Measurements from ENCODE around the gene DDX28. TPM values are rescaled to one million over a fixed set of nuclear protein-coding genes. Genes with fewer than 3 reads are reported as not detected.

The DDX28 gene
- total RNA-seq, 4 donors from 2014 or later: 6.4 to 13.5 (median 6.8) TPM

DNA sequence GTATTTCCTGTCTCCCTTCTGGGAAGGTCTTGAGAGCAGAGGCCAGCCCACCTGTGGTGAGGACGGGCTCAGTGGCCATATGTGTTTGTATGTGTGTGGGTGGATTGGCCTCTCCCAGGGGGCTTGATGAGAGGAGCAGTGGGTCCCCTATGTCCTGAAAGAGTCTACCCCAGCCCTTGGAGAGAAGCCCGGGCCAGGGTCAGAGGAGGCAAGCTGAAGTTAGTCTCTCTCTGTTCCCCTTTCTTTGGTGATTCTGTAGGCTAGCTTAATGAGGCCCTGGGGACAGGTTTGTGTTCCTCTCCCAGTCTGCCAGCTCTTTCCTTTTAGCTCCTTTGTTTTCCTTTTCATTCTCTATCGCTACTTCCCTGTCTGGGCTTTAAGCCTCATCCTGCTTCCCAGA, 38.4 kb upstream of the DDX28 start:
- no peak for DNase-seq (ENCODE audit: low spot score)
- ATAC-seq (ENCODE audit: low FRiP score): no peak
- TF ChIP-seq CTCF (IDR thresholded peaks at IDR 0.05): no peak

- ATAC-seq (ENCODE audit: low FRiP score): no peak
- no peak for TF ChIP-seq CTCF (IDR thresholded peaks at IDR 0.05)
- no peak for DNase-seq (ENCODE audit: low spot score)
Measured at GRCh38 chr16:68059804-68060203, 36.8 kb upstream of the DDX28 start.

DNA sequence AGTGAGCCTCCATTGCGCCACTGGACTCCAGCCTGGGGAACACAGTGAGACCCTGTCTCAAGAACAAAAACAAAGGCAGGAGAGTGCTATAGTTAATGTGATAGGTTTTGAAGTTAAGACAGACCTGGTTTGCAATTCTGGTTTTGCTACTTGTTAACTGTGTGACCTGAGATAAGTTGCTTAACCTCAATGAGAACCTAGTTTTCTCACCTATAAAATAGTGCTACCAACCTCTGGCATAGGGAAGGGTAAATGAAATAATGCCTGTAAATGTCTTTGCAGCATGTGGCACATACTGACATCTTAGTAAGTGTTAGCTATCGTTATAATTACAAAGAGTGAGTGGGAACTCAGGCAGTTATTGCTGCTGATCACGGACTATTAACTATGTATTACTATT, 32.4 kb upstream of the DDX28 start:
- no peak for DNase-seq (ENCODE audit: low spot score)

DNA sequence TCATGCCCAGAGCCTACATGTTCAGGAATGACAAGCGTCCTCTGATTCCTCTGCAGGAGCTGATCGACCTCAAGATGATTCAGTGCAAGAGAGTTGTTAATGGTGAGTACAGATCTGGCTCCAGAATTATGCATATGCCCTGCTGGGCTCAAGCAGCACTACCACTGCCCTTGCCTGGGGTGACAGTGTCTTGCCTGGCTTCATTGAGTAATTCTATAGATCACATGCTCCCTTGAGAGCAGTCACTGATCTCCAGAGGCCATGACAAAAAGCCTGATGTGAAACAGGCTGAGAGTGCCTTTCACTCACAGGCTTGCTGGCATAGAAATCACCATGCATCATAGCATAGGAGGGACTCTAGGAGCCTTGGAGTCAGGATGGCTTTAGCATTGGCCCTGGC, 26.4 kb upstream of the DDX28 start:
- ATAC-seq (ENCODE audit: low FRiP score) (no peak), DNase-seq (ENCODE audit: low spot score) (no peak)
- TF ChIP-seq CTCF (IDR thresholded peaks at IDR 0.05): no peak

More for the DNA sequence above, 32.4 kb upstream of the DDX28 start:
- no peak for TF ChIP-seq CTCF (IDR thresholded peaks at IDR 0.05)
- no peak for ATAC-seq (ENCODE audit: low FRiP score)

DNA sequence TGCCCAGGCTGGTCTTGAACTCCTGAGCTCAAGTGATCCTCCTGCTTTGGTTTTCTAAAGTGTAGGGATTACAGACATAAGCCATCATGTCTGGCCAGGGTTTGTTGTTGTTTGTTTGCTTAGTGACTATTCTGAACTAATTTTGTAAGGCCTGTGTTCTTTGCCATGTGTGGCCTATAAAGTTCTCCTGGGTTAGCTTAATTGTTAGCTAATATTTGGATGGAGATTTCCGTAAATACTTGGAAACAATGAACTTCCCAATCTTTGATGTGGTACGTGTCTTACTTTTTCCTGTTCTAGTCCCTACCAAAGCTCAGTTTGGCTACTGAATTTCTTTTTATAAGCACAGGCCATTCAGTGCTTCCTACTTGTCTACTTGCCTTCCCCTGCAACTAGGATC, 25.0 kb upstream of the DDX28 start:
- DNase-seq (ENCODE audit: low spot score) (no peak), ATAC-seq (ENCODE audit: low FRiP score) (no peak)
- TF ChIP-seq CTCF (IDR thresholded peaks at IDR 0.05): no peak

DNA sequence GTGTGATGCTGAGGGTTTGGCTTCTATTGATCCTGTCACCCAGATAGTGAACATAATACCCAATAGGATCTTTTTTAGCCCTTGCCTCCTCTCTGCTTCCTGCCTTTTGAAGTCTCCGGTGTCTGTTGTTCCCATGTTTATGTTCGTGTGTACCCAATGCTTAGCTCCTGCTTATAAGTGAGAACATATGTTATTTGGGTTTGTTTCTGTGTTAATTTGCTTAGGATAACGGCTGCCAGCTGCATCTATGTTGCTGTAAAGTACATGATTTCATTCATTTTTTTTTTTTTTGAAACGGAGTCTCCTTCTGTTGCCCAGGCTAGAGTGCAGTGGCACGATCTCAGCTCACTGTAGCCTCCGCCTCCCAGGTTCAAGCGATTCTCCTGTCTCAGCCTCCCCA, 23.1 kb upstream of the DDX28 start:
- no peak for TF ChIP-seq CTCF (IDR thresholded peaks at IDR 0.05)
- ATAC-seq (ENCODE audit: low FRiP score) (no peak), DNase-seq (ENCODE audit: low spot score) (no peak)

DNA sequence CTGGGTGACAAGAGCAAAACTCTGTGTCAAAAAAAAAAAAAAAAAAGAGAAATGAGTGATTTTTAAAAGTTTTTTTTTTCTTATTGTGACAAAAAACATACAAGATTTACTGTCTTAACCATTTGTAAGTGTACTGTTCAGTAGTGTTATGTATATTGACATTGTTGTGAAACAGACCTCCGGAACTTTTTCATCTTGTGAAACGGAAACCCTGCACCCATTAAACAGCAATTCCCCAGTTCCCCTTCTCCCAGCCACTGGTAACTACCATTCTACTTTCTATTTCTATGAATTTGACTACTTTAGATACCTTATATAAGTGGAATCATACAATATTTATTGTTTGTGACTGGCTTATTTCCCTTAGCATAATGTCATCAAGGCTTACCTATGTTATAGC, 18.8 kb upstream of the DDX28 start:
- TF ChIP-seq CTCF (IDR thresholded peaks at IDR 0.05): no peak
- DNase-seq (ENCODE audit: low spot score): no peak
- ATAC-seq (ENCODE audit: low FRiP score): no peak

Data from omental fat pad (tissue), 4 donors.